HG03159 (cell line): ENCODE results near the gene BTBD2.

Experiments
- ATAC-seq: cut with Tn5 transposase; IDR thresholded peaks from one replicate; pipeline ENCODE4 v1.9.1; 2021; ENCODE audit warnings: mild to moderate bottlenecking, moderate library complexity; ENCODE audit not compliant: unreplicated experiment

The BTBD2 gene

DNA sequence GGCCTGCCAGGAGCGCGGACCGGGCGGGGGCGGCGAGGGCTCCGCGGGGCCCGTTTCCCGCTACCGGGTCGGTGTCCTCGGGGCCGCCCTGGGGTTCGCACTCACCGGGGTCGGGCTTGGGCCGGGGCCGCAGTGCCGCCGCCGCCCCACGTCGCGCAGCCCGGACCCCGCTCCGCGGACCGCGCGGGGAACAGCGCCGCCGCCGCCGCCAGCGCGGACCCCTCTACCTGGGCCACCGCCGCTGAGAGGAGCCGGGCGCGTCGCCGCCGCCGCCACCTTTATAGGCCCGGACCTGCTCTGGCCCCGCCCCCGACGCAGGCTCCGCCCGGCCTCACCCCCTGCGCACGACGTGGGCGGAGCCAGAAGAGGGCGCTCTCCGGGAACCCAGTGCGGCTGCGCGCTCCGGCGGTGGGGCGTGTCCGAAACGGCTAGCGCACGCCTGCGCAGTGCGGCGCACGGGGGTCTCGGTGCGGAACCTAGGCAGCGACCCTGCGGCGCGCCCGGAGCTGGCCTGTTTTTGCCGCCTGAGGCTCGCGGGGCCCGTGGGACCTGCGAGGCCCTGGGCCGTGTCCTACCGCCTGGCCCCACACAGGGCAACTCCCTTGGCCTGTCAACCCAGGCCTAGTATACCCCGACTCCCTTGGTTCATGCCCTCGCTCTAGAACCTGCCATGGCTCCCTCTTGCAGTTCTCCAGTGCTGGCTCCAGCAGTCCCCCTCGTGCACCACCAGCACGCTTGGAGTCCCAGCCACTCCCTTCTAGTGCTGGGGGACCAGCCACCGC, 35.7 kb upstream of the BTBD2 start, which contains the start of gene MKNK2:
MKNK2 (minus strand) TSS at position 254 of the 782 bp plus-strand sequence. CDS start 393 bp downstream, outside the sequence.
- peak; percentile 48 for ATAC-seq

DNA sequence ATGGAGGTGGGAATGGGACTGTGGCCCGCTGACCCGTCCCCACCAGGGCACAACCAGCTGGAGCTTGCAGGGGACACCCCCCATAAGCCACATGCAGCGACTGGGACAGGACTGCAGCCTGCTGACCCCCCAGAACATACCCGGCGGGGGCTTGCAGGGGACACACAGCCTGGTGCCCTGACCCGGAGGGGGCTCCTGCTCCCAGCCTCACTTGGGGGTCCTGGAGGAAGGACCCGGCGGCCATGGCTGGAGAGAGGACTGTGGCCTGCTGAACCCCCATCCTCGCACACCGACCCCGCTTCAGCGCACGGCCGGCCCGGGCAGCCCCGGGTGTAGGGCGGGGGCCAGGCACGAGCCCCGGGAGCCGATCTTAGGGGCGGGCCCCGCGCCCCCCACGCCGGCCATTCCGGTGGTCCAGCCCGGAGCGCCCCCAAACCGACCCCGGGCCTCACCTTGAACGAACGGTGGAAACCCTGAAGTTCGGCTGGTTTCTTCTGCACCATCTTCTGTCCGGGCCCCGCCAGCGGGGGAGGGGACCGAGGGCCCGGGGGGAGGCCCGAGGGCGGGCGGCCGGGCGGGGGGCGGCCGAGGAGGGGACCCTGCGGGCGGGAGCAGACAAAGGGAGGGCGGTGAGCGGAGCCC, 35.0 kb upstream of the BTBD2 start:
- ATAC-seq: peak; percentile 12

DNA sequence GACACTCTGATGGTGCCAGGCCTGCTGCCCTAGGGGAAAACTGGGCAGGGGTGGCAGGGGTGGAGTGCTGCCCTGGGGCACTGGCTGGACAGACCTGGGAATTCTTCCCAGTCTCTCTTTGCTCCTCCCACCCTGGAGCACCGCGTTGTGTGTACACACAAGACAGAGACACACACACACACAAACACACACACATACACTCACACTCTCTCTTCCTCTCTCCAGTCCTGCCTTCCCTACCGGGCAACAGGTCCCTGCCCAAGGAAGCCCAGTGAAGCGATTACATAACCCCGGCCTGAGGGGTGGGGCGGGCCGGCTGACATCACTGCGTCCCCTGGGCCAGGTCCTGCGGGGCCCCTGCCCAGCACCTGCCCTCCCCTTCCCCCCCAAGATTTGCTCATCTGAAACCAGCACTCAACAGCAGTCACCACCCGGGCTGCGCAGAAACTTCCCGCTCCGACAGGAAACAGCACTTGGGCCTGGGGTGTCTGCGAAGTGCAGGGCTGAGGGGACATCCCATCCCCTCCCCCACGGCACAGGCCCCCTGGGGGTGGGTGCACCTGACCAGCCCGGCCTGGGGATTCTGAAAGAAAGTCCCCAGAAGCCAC, 34.3 kb upstream of the BTBD2 start:
- peak; percentile 25 for ATAC-seq

DNA sequence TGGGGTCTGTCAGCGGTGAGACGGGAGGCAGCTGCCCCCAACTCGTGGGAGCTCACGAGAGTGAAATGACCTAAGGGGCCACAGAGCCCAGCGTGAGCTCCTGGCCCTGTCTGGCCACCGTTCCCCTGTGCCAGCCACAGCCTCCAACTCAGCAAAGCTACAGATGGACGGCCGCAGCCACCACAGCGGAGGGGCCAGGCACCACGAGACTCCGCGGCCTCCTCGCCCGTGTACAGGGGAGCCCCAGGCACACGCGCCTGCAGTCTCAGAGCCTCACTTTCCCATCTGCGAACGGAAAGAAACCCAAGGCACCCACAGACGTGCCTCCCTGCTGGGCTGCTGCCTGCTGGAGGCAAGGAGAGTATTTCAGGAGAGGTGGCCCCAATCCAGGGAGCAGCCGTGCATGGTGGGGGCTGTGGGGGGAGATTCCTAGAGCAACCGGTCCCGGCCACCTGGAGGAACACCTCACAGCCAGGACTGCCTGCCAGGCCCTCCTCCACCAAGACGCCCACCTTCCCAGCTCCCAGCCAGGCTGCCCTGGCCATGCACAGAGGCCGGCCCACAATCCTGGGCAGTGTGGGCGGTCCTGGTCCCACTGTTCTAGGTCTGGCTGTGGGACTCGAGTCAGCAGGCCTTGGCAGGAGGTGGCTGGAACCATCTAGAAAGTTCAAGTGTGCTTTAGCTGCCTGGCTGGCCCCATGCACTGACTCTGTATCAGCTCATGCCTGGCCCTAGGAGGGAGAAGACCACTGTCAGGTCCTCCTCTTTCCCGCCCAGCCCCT, 33.6 kb upstream of the BTBD2 start:
- ATAC-seq: no peak

DNA sequence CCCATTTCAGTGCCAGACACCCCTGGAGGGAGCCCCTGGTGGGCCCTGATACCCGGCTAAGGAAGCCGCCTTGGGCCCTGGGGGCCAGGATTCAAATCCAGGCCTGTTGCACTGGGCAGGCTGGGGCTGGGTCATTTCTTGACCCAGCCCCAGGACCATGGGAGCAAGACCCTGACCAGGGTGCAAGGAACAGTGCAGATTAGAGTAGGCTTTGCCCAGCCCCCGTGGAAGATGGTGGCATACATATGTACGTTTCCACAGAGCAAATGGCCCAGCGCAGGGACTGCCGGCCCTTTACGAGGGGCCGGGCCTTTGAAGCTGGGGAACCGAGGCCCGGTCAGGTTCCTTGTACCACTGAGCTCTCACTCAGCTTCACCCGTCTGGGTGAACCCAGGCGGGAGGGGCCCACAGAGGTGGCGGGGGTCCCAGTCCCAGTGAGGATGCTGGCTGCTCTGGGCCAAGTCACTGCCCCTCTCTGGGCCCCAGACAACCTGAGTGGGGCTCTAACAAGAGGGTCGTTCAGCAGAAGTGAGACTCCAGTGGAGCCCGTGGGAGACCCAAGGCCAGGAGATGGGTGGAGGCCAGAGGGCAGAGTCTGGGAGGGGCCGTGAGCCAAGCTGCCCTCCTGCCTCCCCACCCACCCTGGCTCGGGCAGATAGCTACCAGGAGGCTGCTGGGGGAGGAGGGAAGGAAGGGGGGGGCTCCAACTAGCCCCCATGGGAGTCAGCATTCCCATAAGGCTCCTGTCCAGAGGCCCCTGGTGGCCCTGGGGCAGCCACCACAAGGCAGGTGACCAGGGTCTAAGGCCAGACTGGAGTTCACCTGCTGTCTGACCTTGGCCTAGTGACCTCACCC, 32.8 kb upstream of the BTBD2 start:
- no peak for ATAC-seq

DNA sequence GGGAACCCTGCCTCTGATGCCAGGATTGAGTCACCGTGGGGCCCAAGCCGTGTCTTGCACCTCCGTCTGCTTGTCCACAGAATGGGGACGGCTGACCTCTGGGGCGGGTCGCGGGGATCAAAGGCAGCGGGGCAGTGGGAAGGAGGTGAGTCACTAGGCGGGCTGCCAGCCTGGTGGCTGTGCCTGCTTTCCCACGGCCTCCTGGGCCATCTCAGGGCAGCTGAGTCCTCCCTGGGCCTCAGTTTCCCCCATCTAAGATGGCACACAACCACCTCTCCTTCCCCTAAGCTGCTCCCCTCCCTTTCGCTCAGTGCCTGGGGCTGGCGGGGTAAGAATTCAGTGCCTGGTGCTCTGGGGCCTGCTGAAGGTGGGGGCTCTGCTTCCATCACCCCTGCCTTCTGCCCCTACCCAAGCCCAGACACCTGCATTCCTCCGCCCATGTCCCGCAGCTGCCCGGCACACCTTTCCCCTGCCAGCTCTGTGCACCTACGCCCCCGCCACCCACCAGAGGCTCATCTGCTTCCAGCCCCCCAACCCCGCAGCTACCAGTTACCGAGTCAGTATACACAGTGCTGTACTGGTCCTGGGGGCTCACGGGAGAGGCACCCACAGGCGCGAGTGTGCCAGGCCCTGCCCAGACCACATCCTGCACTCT, 32.1 kb upstream of the BTBD2 start:
- ATAC-seq: no peak

DNA sequence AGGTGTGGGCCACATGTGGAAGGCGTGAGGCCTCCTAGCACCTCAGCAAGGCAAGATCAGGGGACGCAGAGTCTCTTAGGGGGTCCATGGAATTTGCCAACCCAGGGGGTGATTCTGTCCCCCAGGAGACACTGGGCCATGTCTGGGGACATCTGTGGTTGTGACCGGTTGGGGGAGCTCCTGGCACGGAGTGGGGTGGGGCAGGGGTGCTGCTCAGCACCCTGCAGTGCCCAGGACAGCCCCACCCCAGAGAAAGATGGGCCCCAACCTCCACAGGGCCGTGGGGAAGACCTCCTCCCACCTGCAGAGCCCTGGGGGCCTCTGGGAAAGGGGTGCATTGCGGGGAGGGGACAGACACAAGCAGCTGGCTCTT, 31.5 kb upstream of the BTBD2 start:
- no peak for ATAC-seq

DNA sequence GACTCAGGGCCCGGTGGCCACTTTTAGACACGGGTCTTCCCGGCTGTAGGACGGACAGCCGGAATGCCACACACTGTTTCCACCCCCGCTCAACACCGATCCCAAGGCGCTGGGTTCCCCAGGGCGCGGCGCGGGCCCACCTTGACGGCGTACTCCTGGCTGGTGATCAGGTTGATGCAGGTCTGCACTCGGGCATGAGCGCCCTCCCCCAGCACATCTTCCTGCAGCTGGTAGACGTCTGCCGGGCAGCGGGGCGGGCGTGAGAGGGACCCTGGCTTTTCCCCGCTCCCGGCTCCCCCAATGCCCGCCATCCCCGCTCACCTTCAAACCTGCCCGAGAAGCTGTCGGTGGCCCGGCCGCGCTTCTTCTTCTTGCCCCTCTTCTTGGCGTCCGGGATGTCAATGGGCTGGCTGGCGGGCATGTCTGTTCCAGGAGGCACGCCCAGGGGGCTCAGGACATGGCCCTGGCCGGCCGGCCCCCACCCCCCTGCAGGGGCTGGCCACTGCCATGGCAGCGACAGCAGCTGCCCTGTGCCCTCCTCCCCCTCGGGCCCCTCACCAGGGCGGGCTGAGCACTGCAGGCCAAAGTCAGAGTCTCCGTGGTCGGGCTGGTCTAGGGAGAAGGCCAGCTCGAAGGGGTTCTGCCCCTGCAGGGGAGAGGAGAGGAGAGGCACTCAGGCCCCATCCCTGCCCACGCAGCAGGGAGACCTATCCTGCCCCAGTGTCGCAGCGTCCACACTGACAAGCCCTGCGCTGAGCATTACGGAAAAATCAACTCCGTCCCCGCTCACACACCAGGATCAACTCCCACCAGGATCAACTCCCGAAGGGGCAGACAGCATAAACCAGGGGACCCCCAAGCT, 30.8 kb upstream of the BTBD2 start:
- no peak for ATAC-seq

DNA sequence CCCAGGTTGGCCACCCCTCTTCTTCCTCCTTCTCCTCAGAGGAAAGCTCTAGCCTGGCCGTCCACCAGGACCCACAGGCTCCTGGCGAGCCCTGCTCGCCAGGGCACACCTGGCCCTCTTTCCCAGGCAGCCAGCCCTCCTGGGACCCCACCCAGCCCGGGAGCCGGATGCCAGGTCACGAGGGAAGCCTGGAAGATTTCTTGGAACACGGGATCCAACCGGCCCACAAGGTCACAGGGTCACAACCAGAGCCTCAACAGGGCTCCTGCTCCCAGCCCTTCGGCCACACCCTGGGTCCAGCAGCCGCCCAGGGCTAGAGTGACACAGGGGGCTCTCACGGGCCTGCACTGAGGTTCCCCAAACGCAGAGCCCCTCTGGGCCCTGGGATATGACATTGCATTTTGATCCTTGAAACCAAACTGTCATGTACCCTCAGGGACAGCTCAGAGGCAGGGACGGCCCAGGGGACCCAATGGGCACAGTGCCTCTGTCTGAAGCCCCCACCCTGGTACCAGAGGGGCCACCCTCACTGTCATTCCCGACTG, 30.1 kb upstream of the BTBD2 start:
- ATAC-seq: no peak

DNA sequence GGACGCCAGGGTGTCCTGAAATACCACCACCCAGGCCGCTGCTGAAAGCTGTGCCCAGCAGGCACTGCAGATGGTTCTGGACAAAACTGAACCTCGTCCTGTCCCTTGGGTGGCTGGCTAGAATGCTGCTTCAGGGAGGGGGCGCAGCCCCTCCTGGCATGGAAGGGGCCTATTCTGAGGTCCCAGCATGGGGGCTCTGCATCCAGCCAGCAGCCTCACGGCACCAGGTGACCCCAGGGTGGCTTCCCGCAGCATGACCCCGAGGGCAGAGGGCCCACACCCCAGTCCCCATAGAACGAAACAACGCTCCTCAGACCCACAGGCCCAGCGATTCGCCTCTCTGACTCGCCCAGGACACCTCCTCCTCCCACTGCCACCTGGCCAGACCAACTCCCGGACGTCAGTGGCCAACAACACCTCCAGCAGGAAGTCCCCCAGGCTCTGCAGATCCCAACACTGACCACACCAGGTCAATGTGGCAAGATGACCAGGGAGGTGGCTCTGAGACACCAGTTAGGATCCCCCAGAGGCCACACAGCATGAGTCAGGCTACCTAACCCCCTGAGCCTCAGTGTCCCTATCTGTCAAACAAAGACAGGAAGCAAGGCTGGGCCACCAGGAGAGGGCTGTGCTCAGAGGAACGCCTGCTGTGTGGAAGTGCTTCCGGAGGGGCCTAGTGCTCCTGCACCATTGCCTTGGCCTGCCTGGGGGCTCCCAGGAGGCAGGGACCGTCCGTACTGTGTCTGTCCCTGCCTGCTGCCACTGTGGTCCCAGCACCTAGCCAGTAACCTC, 29.4 kb upstream of the BTBD2 start:
- no peak for ATAC-seq

DNA sequence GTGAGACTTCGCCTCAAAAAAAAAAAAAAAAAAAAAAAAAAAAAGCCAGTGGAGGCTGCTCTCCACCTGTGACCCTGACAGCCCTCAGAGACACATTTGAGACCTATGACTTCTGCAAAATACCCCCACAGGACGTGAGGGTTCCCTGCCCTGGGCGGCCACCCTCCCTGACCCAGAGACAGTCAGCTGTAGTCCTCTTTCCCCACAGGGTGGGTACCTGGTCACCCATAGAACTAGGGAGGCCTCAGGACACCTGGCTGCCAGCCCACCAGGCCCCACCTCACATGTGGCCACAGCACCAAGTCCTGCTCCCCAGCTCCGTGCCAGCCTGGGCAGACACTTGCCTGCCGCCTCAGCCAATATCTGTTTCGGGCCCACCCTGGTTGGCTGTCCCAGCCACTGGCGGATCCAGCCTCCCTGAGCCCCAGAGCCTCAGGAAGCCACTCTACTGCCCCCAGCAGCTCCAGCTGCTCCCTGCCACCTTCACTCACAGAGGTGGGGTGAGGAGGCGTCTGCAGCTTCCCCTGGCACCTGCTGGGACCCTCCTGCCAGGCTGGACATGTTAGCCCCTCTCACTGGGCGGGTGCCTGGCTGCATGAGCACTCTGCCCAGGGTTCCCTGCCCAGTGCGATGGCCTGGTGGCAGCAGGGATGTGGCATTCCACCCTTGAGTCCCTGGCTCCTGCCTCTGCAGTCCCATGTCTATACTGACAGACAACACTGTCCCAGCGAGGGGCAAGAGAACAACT, 28.6 kb upstream of the BTBD2 start:
- ATAC-seq: no peak

DNA sequence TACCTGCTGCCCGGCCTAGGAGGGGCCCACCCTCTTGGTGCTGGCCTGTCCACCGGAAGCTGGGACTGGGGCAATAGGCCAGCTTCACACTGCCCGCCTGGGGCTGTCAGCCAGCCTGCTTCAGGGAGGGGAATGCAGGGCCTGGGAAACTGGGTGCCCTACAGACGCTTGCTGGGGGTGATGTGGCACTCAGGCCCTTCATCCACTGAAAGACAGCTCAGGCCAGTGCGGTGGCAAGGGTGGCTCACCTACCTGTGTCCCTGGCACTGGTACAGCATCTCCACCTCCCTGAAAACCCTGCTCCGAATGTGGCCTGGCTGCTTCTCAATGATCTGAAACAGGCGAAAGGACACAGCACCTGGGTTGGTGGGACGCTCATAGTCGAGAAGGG, 27.7 kb upstream of the BTBD2 start:
- no peak for ATAC-seq

DNA sequence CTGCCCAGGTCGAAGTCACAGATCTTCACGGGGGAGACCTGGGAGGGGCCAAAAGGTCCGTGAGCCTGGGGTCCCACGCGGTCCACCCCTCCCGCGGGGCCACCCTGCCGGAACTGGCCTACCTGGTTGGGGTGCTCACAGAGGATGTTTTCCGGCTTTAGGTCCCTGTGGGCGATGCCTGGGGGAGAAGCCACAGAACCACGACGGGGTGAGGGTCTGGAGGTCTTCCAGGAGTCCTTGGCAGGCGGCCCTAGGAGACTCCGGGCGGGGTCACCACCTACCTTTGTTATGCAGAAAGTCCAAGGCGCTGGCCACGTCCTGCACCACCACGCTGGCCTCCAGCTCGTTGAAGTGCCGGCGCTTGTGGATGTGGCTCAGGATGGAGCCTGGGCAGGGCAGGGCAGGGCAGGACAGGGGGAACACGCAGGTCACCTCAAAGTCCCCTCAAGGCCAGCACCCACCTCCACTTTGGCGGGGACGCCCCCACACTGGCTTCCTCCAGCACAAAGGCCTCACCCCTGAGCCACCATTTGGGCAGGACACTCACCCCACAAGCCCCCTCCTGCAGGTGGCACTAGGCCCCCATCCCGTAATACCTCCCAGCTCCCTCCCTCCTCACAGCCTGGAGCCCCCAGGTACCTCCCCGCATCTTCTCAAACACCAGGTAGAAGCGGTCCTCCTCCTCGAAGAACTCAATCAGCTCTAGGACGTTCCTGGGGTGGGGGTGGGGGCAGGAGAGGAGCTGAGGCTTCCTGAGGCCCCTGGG, 27.2 kb upstream of the BTBD2 start:
- no peak for ATAC-seq

DNA sequence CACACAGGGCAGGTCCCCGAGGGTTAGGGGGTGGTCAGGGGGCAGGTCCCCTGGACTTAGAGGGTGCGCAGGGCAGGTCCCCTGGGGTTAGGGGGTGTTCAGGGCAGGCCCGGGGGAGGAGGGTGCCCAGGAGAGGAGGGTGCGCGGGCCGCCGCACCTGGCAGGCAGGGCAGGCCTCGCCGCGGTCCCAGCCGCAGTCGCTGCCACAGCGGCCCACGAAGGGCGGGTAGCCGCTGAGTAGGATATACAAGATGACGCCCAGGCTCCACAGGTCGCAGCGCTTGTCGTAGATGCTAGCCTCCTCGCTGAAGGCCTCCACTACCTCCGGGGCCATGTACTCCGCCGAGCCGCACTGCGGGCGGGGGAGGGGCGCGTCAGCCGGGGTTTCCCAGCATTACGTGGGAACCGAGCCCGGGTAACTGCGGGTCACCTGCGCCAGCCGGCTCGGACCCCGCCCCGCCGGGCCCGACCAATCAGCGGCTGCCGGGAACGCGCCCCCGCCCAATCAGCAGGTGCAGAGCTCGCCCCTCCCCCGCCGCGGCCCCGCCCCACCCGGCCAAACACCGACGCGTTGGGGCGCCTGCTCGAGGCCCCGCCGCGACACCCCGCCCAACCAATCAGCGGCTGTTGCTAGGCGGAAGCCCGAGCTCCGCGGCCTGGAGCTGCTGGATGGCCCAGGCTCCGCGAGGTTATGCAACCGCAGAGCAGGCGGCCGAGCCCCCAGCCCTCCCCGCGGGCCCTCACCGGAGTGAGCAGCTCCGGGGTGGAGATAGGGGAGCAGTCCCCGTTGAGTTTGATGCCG, 26.4 kb upstream of the BTBD2 start:
- ATAC-seq: peak; percentile 68

DNA sequence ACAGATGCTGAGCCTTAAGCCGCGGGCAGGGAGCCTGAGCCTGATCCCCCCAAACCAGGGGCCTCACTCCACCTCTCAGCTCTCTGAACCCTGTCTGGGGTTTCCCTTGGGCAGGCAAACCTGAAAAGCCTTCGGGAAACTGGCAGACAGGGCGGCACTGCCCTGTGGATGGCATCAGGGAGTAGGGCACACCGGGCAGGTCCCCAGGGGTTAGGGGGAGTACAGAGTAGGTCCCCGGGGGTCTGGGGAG, 25.8 kb upstream of the BTBD2 start:
- ATAC-seq: no peak
